GM18907 (cell line): ENCODE measurements around the gene CSTPP1.
"Not testable (repeated sequence)": the region's sequence is repeated elsewhere in the genome, so short reads cannot be mapped to it uniquely, and the experiment has no call there.

Experiments used
- ATAC-seq: cut with Tn5 transposase; IDR thresholded peaks from one replicate; pipeline ENCODE4 v1.9.1; 2021; ENCODE audit warnings: mild to moderate bottlenecking, moderate library complexity; ENCODE audit not compliant: unreplicated experiment

CSTPP1 gene

GRCh38 chr11:47087801-47088200, 151.2 kb downstream of the CSTPP1 start:
- ATAC-seq: no peak

- no peak for ATAC-seq
Observed at GRCh38 chr11:47093541-47093940, 157.0 kb downstream of the CSTPP1 start.

GRCh38 chr11:47096871-47097270, 160.3 kb downstream of the CSTPP1 start:
- not testable (repeated sequence) for ATAC-seq

GRCh38 chr11:47098223-47098622, 161.7 kb downstream of the CSTPP1 start:
- ATAC-seq: not testable (repeated sequence)

DNA sequence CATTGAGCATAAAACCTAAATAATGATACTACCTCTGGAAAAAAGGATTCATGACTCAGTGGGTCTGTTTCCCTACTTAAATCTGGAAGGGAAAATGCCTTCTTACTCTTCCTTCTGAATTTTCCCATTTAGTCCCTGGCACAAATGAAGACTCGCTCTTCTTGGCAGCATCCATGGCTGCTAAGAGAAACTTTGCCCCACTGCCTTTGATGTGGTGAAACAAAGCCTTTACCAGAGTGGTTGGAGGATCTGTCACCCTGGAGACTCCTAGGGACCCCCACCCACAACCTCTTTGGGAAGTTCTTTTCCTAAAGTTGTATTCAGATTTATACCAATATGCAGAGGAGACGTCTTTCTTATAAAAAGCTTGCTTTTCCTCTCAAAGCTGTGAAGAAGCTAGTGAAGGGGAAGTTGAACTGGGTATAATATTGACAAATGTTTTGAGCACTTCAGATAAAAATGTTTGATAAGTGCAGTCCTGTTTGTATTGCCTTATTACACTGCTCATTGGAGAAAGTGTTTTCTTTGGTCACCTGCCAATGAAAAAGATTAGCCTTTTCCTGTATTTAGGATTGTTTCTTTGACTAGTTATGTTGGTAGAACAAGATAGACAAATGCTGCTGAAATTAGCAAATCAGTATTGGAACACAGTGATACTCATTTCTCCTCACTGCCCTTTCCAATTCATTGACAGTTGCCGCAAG, 162.8 kb downstream of the CSTPP1 start:
- ATAC-seq: no peak

- no peak for ATAC-seq
Observed at GRCh38 chr11:47099918-47100315, 163.4 kb downstream of the CSTPP1 start.

DNA sequence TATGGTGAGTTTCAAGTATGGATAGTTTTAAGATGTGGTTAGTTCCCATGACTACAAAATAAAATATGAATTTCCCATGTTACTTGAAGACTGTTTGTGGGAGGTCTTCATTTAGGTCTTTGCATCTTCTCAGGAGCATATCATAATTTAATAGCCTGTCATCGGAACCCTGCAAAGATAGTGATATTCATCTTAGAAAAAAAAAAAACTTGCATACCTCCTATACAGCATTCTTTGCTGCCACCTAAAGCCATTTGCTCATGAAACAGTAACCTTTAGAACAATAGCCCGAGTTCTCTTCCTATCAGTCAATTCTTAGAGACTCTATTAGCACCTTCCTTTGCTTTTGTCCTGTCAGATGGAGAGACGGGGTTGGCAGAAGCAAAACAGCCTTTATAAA, 164.8 kb downstream of the CSTPP1 start:
- no peak for ATAC-seq

DNA sequence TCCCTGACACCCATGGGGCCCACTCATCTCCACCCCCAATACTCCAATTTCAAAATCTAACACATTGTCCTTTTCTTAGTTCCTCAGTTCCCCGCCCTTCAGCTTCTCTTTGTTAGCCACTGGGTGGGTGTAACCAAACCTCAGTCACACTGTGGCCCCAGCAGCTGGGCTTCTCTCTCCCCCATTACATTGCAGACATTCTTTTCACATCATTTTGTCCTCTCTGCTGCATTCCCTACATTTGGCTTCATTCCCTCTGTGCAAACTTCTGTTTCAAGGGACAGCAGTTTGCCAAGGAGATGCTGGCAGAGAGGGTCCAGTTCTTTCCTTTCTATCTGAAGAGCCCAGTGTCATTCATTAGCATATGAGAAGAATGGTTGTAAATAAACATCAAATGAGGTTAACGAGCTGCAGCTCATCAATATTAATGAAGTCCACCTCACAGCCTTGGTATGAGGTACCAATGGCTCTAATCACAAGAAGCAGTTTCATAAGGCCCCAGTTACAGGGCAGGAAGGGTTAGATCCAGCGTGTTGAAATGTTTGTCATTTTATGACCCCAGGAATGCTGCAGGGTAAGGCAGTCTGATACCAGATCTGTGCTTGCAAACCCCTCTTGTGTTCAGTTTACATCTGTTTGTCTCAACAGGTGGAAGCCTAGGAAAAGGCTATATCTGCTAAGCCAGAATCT, 167.8 kb downstream of the CSTPP1 start:
- ATAC-seq: no peak

- no peak for ATAC-seq
Observed at GRCh38 chr11:47105541-47105940, 169.0 kb downstream of the CSTPP1 start.

GRCh38 chr11:47105974-47106373, 169.4 kb downstream of the CSTPP1 start:
- no peak for ATAC-seq

GRCh38 chr11:47106798-47107411, 170.3 kb downstream of the CSTPP1 start:
- ATAC-seq: no peak

GRCh38 chr11:47107744-47108143, 171.2 kb downstream of the CSTPP1 start:
- ATAC-seq: no peak

DNA sequence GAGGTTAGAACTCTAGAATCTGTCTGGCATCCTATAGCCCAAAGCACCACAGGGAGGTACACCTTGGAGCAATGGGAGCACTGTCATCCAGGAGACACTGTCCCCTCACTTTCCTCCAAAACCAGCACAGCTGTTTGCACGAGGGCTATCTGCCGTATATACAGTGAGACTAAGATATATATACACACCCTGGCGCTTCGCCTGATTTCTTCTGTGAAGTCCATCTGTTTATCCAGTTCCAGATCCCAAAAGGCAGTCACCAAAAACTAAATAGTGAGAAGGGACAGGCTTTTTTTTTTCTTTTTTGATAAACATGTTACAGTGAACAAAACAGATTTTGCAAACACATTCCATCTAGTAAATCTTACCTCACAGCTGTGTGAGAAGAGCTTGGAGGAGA, 171.7 kb downstream of the CSTPP1 start:
- no peak for ATAC-seq

GRCh38 chr11:47109051-47109726, 172.6 kb downstream of the CSTPP1 start:
- peak; percentile 47 for ATAC-seq

DNA sequence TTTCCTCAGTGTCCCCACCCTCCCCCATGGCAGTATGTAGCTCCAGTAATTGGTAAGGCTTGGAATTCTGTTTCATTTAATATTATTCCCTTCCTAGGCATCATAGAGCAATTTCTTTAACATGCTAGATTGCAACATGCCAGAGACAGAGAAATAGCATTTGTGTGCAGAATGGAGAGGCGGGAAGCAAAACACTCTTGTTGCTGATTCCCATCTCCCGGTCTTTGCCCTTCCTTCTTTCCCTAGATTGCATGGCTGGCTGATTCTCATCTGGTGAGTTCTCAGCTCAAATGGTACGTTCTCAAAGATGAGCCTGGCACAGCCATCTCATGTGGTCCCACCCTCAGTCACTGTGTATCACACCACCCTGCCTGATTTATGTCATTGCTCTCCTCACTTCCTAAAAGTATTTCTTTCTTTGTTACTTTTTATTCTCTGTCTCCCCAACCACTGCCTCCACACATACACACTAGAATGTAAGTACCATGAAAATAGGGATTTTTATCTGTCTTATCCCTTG, 173.2 kb downstream of the CSTPP1 start:
- no peak for ATAC-seq

DNA sequence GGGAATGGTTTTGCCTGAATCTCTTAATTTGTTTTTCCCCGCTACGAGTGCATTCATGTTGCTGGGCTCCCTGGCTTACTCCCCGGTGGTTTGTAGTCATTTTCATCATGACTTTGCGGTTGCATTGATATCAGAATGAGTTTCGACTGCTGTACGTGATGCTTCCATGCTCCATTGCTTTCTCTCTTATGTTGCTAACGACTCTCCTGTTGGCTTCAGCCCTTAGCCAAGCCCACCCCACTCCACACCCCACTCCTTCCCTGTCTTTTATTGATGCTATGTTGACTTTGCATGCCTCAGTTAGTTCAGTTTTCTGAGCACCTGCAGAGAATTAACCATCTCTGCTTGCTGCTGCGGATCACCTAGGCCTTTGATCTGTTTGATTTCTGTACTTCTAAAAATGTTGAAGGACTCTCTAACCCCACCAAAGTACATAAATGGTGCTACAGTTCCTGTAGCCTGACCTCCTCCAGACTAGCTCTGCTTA, 174.8 kb downstream of the CSTPP1 start:
- ATAC-seq: peak; percentile 86

GRCh38 chr11:47112941-47113340, 176.4 kb downstream of the CSTPP1 start:
- not testable (repeated sequence) for ATAC-seq

GRCh38 chr11:47118958-47119688, 182.6 kb downstream of the CSTPP1 start:
- ATAC-seq: not testable (repeated sequence)

- no peak for ATAC-seq
Observed at GRCh38 chr11:47121056-47121455, 184.5 kb downstream of the CSTPP1 start.

GRCh38 chr11:47121731-47122130, 185.2 kb downstream of the CSTPP1 start:
- ATAC-seq: no peak
